Neural progenitor cell (in vitro differentiated cells): ENCODE results near the gene HSD17B10.

Source experiments
- CTCF ChIP-seq: fragments of 200-600 bp; sonication (generic); IDR thresholded peaks from 2 replicates; pipeline ENCODE4 v1.5.1; 2017; ENCODE audit warnings: antibody characterized with exemption, mild to moderate bottlenecking
- EZH2phosphoT487 ChIP-seq: fragments of 200-600 bp; sonication (generic); IDR thresholded peaks from 2 replicates; pipeline ENCODE4 v1.6.1; 2017; ENCODE audit warnings: antibody characterized with exemption

GRCh38 chrX:53458082-53458481 is 23.9 kb upstream of the HSD17B10 start:
- TF ChIP-seq EZH2phosphoT487 (no peak), CTCF (no peak)
